Activated CD4-positive, alpha-beta T cell treated with anti-CD3 and anti-CD28 coated beads, Interleukin-2, Interleukin-6, amounts not matched to agents 100 ng/mL and 50 ng/mL, durations not matched to agents 16 hours and 8 hours (primary cell): Measurements from ENCODE around the gene PET100.

Experiments used
- DNase-seq: peaks from one replicate; pipeline ENCODE4 v3.0.0-alpha.2; 2020

The PET100 gene

DNA sequence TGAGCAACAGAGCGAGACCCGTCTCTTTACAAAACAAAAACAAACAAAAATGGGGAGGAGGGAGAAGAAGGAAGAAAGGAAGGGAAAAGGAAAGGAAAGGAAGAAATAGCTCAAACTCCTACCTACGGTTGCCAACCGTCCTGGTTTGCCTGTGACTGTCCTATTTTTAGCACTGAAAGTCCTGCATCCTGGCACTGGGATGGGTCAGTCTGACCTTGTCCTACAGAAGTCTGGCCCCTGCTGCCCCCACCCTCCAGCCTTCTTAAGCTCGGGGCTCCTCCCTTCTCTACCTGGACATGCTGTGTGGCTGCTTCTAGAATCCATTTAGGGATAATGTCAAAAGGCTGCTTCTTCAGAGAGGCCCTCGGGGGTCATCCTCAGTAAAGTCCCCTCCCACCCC, 6.1 kb downstream of the PET100 start:
- no peak for DNase-seq

DNA sequence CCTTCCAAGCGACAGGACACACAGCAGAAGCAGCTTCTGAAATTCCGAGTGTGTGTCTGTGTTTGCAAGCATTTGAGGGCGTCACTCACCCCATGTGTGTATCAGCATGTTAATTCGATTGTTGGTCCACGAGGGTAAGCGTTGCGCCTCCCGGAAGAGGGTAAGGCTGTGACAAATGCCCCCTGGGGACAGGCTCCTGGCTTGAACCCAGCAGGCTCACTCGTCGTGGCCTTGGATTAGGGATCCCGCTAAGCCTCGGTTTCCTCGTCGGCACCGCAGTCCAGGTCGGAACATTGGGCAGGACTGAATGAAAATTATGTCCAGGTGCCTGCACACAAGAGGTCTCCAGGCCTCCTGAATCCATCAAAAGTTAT, 6.7 kb downstream of the PET100 start:
- DNase-seq = no peak

DNA sequence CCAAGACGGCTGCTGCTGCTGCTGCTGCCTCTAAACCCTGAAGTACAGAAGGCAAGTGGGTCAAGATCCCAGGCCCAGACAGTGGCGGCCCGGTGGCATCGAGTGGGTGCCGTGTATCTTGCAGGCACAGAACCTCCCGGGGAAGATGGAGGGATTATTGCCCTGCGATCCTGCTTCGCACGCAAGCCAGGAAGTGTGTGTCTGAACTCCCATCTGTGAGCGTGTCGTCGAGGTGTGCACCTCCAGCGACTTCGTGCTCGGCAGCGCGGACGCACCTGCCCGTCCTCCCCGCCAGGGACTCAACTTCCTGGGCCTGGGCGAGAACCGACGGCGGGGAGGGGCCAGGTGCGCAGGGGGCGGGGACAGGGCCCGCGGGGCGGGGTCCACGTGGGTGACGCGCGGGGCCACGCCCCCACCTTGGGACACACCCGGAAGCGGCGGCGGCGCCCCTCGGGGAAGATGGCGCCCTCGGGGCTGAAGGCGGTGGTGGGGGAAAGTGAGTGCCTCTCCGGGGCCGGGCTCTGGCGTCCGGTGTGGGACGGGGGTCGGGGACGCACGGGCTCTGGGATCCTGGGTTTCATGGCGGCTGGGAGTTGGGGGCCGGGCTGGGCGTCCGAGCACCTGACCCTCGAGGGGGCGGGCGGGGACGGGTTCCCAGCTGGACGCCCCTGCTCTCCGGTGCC, 7.2 kb downstream of the PET100 start, which contains the start of gene STXBP2:
Gene STXBP2, plus strand, starts transcription at position 420 of the 683 bp plus-strand sequence. Its CDS starts 40 bp downstream, at position 460.
- DNase-seq = peak; percentile 93

DNA sequence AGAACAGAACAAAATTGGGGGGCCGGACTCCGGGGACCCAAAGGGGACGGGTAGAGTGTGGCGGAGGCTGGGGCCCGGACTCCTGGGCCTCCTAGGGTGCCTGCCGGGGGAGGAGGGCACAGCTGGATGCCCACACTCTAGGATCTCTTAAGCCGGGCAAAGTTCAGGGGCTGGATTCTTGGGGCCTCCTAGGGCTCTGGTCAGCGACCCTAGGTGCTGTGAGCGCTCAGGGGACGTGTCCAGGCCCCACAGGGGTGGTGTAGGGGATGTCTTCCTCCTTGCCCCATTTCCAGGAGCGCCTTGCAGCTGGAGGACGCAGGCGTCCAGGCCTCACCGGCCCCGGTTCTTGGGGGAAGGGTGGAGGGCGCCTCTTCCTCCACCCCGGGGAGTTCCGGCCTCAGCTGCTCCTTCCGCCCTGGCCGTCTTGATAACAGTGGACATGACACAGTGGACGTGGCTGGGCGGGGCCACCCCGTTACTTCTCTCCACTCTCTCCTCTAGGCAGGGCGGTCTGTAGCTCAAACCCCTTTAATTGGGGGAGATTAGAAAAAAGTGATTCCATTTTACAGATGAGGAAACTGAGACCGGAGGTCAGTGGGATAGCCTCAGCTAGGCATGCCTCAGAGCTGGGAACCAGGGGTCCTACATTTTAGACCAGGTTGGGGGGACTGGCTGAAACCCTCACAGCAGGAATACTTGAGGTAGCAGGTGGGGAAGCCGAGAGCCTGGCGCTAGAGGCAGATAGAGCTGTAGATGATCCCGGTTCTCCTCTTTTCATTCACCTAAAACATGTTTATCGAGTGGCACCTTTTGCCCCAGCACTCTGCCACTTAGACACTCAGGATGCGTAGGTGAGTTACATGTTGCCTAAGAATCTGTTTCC, 8.0 kb downstream of the PET100 start:
- peak; percentile 22 for DNase-seq

DNA sequence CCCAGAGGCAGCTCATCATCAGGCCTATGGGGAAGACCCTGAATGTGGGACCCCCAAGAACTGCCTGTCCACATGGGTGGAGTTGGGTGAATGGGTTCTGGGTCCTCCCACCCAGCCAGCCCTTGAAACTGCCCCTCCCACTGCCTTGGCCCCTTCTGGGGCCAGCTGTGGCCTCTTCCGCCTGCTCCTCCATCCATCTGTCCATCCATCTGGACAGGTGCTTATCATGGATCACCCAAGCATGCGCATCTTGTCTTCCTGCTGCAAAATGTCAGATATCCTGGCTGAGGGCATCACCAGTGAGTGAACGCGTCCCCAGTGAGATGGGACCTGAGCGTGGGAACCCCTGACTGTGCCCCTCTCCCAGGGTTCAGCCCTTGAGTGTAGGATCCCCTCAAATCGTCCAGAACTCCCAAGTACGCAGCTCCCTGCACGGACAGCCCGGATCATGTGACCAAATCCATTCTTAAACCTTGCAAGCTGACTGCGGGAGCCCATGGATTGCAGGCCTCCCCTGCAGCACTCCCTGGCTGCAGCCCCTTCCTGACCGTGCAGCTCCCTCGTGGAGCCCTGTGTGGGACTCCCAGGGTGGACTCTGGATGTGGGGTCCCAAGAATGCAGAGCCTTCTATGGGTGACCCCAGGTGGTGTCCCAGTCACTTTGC, 9.3 kb downstream of the PET100 start:
- no peak for DNase-seq

DNA sequence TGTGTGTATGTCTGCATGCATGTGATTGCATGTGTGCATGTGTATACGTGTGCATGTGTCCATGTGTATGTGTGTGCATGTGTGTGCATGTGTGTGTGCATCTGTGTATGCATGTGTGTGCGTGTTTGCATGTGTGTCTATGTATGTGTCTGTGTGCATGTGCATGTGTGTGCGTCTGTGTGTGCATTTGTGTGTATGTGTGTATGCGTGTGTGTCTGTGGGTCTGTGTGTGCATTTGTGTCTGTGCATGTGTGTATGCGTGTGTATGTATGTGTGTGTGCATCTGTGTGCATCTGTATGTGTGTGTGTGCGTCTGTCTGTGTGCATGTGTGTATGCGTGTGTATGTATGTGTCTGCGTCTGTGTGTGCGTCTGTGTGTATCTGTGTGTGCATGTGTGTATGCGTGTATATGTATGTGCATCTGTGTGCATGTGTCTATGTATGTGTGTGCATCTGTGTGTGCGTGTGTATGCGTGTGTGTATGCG, 10.3 kb downstream of the PET100 start:
- no peak for DNase-seq

DNA sequence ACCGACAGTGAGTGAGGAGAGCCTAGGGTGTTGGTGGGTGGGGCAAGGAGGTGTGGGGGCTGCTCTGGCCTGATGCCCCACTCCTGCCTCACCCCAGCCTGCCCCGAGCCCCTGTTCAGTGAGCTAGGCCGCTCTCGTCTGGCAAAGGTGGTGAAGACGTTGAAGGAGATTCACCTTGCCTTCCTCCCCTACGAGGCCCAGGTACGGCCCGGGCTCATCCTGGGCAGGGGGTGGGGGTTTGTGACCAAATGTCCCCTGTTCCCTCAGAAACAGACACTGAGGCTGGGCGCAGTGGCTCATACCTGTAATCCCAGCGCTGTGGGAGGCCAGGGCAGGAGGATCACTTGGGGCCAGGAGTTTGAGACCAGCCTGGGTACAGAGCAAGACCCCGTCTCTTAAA, 11.2 kb downstream of the PET100 start:
- no peak for DNase-seq

DNA sequence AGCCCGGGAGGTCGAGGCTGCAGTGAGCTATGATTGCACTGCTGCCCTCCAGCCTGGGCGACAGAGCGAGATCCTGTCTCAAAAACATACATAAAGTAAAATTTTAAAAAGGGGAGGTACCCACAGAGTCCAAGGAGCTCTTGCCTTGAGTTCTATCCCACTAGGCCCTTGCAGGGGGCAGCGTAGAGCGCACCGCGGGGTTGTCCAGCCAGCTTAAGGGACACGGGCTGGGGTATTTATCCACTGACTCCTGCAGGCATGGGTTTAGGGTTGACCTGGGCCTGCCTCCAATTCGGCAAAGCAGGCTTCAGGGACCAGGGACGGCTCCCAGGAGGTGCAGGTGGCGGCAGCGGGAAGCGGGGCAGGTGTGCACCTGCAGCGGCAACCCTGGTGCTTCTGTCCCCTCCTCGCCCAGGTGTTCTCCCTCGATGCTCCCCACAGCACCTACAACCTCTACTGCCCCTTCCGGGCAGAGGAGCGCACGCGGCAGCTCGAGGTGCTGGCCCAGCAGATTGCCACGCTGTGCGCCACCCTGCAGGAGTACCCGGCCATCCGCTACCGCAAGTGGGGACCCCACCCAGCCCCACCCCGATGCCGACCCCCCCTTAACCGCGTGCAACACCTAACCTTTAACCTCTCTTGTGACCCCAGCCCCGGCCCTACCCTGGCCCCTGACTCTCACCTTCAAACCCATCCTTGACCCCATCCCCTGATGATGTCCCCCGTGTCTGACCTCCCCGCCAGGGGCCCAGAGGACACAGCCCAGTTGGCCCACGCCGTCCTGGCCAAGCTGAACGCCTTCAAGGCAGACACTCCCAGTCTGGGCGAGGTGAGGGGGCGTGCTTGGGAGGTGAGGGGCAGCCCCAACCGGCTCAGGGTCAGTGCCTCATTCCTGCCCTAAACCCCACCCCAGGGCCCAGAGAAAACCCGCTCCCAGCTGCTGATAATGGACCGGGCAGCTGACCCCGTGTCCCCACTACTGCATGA, 12.0 kb downstream of the PET100 start:
- no peak for DNase-seq

DNA sequence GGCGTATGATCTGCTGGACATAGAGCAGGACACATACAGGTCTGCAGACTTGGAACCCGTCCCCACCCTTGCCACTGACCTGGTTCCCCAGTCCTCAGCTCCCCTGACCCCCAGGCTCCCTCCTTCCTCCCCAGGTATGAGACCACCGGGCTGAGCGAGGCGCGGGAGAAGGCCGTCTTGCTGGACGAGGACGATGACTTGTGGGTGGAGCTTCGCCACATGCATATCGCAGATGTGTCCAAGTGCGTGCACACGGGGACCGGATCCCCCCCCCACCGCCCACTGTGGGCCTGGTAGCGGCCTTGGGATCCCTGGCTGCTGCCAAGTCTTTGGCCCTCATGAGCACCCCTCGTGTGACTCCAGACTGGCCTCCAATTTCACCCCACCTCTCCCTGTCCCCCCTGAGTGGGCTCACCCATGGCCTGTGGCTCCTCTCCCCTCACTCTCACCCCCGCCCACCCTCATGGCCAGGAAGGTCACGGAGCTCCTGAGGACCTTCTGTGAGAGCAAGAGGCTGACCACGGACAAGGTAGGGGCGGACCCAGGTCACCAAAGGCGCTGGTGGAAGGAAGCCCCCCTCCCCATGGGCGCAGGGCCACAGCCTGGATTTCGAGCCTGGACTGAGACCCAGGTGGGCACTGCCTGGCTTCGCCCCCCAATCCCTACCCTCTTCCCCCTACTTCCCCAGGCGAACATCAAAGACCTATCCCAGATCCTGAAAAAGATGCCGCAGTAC, 12.9 kb downstream of the PET100 start:
- no peak for DNase-seq

DNA sequence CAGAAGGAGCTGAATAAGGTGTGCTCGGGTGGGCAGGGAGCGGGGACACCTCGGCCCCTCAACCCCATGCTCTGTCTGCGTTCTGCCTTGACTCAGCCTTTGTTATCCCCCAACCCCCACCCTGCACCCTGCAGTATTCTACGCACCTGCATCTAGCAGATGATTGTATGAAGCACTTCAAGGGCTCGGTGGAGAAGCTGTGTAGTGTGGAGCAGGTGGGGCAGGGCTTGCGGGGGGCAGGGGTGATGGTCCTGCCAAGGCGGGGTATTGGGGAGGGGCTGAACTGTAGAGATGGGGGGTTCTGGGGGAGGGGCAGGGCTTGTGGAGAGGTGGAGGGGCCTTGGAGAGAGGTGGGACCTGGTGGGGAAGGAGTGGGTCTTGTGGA, 13.4 kb downstream of the PET100 start:
- no peak for DNase-seq

DNA sequence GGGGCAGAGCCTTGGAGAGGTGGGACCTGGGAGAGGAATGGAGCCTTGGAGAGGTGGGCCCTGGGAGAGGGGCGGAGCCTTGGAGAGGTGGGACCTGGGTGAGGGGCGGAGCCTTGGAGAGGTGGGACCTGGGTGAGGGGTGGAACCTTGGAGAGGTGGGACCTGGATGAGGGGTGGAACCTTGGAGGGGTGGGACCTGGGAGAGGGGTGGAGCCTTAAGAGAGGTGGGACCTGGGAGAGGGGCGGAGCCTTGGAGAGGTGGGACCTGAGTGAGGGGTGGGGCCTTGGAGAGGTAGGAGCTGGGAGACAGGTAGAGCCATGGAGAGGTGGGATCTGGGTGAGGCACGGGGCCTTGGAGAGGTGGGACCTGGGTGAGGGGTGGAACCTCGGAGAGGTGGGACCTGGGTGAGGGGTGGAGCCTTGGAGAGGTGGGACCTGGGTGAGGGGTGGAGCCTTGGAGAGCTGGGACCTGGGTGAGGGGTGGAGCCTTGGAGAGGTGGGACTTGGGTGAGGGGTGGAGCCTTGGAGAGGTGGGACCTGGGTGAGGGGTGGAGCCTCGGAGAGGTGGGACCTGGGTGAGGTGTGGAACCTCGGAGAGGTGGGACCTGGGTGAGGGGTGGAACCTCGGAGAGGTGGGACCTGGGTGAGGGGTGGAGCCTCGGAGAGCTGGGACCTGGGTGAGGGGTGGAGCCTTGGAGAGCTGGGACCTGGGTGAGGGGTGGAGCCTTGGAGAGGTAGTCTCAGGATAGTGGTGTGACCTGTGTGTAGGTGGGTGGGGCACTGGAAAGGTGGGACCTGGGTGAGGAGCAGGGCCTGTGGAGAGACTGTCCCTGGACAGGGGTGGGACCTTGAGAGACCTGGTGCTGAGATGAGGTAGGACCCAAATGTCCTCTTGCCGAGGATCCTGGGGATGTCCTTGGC, 14.3 kb downstream of the PET100 start:
- DNase-seq = peak; percentile 19

DNA sequence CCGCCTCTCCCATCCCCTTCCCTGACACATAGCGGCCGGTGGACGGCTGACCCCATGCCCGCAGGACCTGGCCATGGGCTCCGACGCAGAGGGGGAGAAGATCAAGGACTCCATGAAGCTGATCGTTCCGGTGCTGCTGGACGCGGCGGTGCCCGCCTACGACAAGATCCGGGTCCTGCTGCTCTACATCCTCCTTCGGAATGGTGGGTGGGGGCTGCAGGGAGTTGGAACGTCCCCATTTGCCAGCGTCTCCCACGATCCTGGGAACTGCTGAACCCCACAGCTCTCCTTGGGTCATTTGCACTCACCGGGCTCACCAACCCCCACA, 14.9 kb downstream of the PET100 start:
- DNase-seq = no peak

DNA sequence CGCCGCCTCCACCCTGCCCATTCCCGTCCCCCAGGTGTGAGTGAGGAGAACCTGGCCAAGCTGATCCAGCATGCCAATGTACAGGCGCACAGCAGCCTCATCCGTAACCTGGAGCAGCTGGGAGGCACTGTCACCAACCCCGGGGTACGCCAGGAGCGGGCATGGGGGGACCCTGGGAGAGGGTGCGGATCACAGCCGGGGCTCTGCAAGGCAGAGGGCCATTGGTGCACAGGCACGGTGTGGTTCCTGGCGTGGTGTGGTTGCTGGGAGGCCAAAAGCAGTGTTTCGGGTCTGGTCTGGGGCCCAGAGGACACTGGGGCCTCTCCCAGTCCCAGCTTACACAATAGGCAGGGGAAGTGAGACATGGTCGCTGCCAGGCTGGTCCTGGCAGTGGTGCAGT, 15.6 kb downstream of the PET100 start:
- no peak for DNase-seq

DNA sequence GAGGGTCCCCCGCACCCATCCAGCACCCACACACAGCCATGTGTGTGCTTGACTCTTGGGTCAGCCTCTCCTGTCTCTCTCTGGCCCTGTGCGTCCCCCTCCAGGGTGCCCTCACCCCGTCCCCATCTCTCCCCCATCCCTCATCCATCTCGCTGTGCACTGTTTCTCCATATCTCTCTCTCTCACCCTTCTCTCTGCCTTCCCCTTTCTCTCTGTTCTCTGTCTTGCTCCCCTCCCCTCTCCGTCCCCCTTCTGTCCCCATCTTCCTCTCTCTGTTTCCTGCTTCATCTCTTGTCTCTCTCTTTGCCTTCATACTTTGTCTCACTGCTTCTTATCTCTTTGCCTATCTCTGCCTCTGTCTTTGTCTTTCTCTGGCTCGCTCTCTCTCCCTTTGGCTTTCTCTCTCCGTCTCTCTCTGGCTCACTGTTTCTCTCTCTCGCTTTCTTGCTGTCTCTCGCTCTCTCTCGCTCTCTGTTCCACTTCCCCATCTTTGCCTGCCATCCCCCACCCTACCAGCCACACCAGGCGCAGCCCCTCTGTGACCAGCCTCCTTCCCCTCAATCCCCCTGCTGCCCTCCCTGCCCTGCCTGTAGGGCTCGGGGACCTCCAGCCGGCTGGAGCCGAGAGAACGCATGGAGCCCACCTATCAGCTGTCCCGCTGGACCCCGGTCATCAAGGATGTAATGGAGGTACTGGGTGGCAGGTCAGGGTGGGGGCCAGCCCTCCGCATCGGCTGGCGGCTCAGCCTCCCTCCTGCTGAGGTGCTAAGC, 16.2 kb downstream of the PET100 start:
- DNase-seq = no peak

DNA sequence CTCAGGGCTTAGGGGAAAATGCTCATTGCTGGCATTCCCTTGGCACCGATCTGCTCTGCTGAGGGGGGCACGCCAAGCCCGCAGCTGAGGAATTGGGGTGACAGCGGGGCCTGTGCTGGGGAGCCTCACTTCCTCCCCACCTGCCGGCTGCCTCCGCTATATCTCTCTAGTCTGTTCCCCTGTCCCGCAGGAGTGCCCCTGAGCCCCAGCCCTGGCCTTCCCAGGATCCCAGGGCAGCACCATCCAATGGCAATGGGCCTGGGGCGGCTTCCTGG, 16.8 kb downstream of the PET100 start:
- no peak for DNase-seq

DNA sequence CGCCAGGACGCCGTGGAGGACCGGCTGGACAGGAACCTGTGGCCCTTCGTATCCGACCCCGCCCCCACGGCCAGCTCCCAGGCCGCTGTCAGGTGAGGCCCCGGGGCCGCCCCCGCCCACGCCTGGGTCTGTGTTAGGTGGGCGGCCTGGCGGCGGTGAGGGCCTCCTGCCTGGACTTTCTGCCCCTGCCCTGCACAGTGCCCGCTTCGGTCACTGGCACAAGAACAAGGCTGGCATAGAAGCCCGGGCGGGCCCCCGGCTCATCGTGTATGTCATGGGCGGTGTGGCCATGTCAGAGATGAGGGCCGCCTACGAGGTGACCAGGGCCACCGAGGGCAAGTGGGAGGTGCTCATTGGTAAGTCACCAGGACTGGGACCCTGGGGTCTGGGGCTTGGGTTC, 17.6 kb downstream of the PET100 start:
- DNase-seq = no peak

DNA sequence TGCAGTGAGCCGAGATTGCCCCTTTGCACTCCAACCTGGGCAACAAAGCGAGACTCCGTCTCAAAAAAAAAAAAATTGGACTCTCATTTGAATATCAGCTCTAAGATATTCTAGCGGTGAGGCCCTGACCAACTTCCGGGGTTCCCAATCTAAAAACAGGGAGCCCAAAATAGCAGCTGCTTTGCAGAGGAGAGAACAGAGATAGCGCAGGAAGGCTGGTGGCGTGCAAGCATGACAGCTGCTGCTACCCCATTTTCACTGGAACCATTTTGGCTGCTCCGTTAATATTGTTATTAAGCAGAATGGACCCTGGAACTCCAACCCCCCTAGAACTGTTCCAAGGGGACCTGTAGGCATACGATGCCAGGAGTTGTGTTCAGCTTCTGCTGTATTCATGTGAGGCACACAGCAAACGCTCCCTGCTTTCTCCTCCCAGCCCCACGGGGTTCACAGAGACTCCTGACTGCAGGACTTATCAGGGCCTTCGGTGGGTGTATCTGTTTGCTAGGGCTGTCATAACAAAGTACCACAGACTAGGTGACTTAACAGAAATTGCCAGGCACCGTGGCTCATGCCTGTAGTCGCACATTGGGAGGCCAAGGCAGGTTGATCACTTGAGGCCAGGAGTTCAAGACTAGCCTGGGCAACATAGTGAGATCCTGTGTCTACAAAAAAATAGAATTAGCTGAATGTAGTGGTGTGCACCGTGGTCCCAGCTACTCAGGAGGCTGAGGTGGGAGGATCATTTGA, 18.8 kb downstream of the PET100 start:
- DNase-seq = no peak

DNA sequence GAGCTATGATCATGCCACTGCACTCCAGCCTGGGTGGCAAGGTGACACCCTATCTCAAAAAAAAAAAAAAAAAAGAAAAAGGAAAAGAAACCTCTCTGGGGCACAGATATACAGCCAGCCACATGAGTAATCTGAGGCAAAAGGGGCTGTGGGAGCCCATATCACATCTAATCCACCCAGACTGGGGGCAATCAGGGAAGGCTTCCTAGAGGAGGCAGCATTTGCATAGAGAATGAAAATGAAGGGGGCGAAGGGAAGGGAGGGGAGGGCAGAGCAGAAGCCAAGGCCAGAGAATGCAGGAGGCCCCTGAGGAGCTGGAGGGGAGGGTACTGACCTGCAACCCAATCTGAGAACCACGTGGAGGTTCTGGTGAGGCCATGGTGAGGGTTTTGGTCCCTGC, 20.6 kb downstream of the PET100 start:
- DNase-seq = no peak

DNA sequence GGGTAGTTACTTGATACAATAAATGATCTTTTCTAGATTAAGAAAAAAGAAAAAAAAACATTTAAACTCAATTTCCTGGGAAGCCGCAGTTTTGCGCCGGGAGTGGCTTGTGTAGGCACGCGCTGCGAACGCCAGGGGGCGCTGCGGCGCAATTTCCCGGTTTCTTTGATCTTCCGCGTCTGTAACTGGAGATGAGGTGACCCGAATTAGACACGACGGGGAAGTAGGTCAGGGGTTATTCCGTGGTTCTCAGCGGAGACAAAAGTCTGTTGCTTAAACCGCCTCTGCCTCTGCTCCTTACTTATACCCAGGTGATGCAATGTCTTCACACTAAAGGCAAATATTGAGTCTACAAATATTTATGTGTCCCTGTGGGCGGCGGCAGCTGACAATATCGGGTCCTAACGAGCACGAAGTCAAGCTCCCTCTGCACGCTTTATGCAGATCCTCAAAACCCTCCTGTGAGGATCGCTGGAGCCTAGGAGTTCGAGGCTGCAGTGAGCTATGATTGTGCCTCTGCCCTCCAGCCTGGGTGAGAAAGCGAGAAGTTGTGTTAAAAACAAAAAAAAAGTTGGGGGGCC, 22.6 kb downstream of the PET100 start:
- DNase-seq = peak; percentile 87
